Measurements from ENCODE around the gene KDM2B.

Gene KDM2B

DNA sequence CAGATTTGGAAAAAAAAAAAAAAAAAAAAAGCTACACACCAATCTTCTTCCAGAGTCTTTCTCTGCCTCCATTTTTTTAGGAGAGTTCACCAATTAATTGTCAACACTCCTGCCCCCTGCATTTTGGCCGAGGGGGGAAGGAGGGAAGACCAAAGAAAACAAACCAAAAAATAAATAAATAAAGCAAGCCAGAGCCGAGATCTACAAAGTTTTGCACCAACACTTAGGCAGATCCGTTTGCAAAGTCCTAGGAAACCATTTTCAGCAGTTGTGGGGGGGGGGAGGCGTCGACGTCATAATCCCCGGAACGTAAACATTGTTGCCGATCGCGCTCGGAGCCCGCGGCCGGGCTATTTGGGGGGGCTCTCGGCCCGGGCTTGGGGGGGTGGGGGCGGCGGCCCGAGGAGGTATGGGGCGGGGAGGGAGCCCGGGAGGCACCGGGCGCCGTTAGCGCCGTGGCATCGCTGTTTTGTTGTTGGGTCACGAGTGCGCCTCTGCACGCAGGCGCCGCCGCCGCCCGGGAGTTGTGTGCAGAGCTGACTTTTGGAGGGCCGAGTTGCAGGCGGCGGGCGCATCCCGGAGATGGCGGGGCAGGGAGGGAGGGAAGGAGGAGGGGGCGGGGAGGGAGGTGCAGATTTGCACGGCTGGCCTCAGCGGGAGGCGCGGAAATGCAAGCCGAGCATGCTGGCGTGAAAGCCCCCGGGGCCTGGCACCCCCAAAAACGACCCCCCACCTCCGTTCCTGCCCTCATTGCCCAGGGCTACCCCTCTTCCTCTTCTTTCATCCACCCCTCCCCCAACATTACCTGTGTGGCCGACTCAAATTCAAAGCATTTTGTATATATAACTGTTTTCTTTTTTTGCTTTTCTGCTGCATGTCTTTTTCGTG lies 598 bp downstream of the KDM2B start:
- no peak for TF ChIP-seq Cebpa-rat (IDR thresholded peaks at IDR 0.05)
- Histone ChIP-seq H3K9ac (peak overlapping the region; percentile 83 to 93 (median 88)), H3K4me2 (peak overlapping the region; percentile 95 to 99 (median 98)), H3K27ac (peak overlapping the region; percentile 73 to 91 (median 86)), H3K36me3 (peaks cover 1 to 12% (median 10%) of the 10 kb centered on the region in 11 experiments; a peak in 17 of 22 replicates), H3K9me3 (replicated peaks in 1 of 11) (no peaks in the 10 kb centered on the region), H3K4me1 (peaks cover 56 to 68% (median 60%) of the 10 kb centered on the region in 10 experiments), H4K20me1 (no peaks in the 10 kb centered on the region), H3K27me3 (no peaks in the 10 kb centered on the region), H3K4me3 (peak overlapping the region; percentile 63 to 81 (median 70))

DNA sequence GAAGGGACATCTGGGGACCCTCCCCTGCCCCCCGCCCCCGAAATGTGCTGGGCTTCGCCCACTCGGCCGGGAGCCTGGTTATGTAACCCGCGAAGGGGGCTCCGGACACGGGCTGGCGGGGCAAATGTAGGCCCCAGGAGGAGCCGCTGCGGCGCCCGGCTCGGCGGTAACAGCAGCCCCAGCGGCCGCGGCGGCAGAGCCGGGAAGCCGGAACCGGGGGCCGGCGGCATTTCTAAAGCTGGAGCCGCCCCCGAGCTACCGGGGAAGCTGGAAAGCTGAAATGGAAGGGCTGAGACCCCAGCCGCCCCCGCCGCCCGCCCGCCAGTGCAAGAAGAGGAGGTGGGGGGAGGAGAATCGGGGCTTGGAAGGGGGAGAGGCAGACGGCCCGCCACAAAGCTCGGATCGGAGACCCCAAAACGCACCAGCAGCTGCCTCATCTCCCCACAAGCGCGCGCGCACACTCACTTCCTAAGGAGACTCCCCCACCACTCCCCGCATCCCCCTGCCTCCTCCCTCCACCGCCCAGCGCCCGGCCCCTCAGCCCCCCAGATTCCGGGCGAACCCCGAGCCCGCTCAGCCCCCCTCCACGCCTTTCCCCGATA lies 1.5 kb downstream of the KDM2B start:
- H3K9me3 ChIP-seq (replicated peaks in 1 of 11): no peaks in the 10 kb centered on the region
- H3K27ac ChIP-seq: peak overlapping the region; percentile 73 to 91 (median 86)
- peak overlapping the region; percentile 83 to 93 (median 88) for H3K9ac ChIP-seq
- H3K4me1 ChIP-seq: peaks cover 59 to 74% (median 68%) of the 10 kb centered on the region in 10 experiments
- no peak for TF ChIP-seq Cebpa-rat (IDR thresholded peaks at IDR 0.05)
- H3K27me3 ChIP-seq: no peaks in the 10 kb centered on the region
- peak overlapping the region; percentile 89 to 98 (median 95) for H3K4me2 ChIP-seq
- H3K4me3 ChIP-seq: peak overlapping the region; percentile 63 to 81 (median 70)
- H3K36me3 ChIP-seq: peaks cover 10 to 22% (median 19%) of the 10 kb centered on the region in 11 experiments
- no peaks in the 10 kb centered on the region for H4K20me1 ChIP-seq

DNA sequence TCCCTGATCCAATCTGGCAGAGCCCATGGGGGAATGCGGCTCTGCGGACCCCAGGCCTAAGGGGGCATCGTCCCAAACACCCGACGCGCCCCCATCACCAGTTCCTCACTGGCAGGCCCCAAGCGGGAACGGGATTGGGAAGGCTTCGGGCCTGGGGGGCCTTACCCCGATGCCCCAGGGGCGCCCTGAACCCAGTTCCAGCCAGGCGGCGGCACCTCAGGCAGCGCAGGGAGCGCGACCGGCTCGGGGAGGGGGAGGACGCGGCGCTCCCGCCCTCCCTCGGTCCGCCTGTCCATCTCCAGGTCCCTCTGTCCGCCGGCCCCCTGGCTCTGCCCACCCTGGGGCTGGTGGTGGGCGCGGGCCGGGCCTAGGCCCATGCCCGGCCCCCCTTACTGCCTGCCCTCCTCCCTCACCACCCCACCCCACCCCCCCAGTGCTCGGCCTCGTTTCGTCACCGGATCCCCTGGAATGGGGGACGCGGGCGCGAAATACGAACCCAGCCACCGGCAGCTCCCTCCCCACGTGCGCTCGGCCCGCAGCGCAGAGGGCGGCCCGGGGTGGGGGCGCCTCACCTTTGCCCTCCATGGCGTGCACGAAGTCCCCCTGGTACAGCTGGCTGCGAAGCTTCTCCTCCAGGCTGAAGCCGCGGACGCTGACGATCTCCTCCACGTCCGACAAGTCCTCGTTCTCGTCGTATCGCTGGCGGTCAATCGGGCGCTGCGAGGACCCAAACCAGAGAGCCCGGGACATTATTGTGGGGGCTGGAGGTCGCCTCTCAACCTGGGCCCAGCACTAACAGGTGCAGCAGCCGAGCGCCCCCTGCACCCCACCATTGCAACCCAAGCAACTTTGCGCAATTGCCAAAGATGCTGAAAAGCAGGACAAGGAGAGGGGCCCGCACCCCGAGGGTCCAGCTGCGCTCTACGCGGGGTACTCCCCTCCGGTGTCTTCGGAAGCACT lies 2.3 kb downstream of the KDM2B start:
- Histone ChIP-seq H3K9me3 (replicated peaks in 1 of 11) (no peaks in the 10 kb centered on the region), H3K4me3 (peak overlapping the region; percentile 63 to 81 (median 70)), H3K9ac (peak overlapping the region; percentile 83 to 93 (median 88)), H4K20me1 (no peaks in the 10 kb centered on the region), H3K36me3 (peaks cover 16 to 29% (median 26%) of the 10 kb centered on the region in 11 experiments), H3K4me1 (peaks cover 61 to 80% (median 71%) of the 10 kb centered on the region in 10 experiments), H3K27me3 (no peaks in the 10 kb centered on the region), H3K4me2 (peak overlapping the region; percentile 89 to 98 (median 95)), H3K27ac (peak overlapping the region; percentile 73 to 91 (median 86))
- no peak for TF ChIP-seq Cebpa-rat (IDR thresholded peaks at IDR 0.05)

DNA sequence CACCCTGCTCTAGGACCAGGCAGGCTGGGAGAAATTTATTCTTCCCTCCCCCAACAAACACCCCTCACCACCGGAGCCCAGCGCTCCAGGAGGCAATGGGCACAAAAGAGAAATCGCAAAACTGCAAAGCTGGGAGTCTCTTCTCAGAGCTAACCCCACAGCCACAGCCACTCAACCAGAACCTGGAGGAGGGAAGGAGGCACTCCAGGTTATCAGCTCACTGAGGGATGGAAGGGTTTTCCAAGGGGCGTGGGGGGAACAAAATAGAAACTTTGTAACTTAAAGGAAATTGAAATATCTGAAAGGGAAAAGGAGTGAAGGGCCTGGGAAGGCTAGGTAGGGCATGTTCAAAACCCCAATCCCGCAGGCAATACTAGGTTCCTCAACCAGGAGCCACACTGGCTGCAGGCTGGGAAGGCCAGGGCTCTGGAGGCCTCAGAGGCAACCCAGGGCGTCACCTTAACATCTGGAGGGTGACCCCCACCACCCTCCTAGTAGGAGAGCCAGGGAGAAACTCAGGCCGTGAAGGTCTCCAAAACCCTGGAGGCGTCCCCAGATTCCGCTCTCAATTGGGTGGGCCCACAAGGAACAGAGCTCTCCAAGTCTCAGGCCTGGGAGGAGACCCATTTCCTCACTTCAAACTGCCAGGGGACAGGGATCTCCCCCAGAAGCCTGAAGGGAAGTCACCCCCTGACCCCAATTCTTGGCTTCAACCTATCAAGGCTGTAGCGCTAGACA lies 3.2 kb downstream of the KDM2B start:
- TF ChIP-seq Cebpa-rat (IDR thresholded peaks at IDR 0.05): no peak
- no peaks in the 10 kb centered on the region for H3K27me3 ChIP-seq
- H3K4me3 ChIP-seq: peak overlapping the region in 9 of 10 experiments; percentile 63 to 81 (median 70); a peak in 13 of 20 replicates
- no peaks in the 10 kb centered on the region for H4K20me1 ChIP-seq
- peak overlapping the region; percentile 89 to 98 (median 95) for H3K4me2 ChIP-seq
- no peaks in the 10 kb centered on the region for H3K9me3 ChIP-seq (replicated peaks in 1 of 11)
- peak overlapping the region in 9 of 11 experiments; percentile 4 to 91 (median 87); a peak in 14 of 22 replicates for H3K27ac ChIP-seq
- peaks cover 16 to 37% (median 30%) of the 10 kb centered on the region in 11 experiments for H3K36me3 ChIP-seq
- H3K9ac ChIP-seq: peak overlapping the region; percentile 83 to 93 (median 88); a peak in 21 of 22 replicates
- peaks cover 54 to 73% (median 64%) of the 10 kb centered on the region in 10 experiments for H3K4me1 ChIP-seq

DNA sequence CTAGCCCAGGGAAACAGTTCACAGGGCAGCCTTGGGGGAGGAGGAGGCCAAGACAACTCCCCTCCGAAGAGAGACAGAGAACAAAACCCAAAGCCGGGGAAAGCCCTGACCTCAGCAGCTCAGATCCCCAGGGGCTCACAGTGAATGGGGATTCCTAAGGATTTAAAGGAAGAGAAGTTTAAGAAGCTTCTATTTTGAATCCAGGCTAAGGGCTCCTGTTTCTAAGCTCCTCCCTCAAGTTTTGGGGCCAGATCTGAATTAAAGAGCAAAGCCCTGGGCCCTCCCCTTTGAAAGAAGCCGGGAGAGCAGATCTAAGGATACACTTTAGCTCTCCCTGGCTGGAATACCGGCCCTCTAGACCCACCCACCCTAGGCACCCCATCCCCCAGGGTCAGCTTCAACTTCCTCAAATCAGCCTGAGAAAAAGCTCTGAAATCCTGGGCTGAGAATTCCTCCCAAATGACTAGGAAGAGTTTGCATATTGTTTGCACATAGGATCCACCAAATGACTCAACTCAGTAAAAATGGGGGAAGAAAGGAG lies 3.9 kb downstream of the KDM2B start:
- H3K27me3 ChIP-seq: no peaks in the 10 kb centered on the region
- no peak for TF ChIP-seq Cebpa-rat (IDR thresholded peaks at IDR 0.05)
- H3K9me3 ChIP-seq (replicated peaks in 1 of 11): no peaks in the 10 kb centered on the region
- peak overlapping the region in 10 of 11 experiments; percentile 83 to 93 (median 88); a peak in 19 of 22 replicates for H3K9ac ChIP-seq
- peaks cover 22 to 44% (median 37%) of the 10 kb centered on the region in 11 experiments for H3K36me3 ChIP-seq
- peak overlapping the region in 9 of 11 experiments; percentile 27 to 91 (median 87); a peak in 16 of 22 replicates for H3K27ac ChIP-seq
- no peaks in the 10 kb centered on the region for H4K20me1 ChIP-seq
- peak overlapping the region; percentile 89 to 98 (median 95) for H3K4me2 ChIP-seq
- peaks cover 47 to 72% (median 59%) of the 10 kb centered on the region in 10 experiments for H3K4me1 ChIP-seq
- H3K4me3 ChIP-seq: peak overlapping the region in 7 of 10 experiments; percentile 70 to 81 (median 71); a peak in 8 of 20 replicates

DNA sequence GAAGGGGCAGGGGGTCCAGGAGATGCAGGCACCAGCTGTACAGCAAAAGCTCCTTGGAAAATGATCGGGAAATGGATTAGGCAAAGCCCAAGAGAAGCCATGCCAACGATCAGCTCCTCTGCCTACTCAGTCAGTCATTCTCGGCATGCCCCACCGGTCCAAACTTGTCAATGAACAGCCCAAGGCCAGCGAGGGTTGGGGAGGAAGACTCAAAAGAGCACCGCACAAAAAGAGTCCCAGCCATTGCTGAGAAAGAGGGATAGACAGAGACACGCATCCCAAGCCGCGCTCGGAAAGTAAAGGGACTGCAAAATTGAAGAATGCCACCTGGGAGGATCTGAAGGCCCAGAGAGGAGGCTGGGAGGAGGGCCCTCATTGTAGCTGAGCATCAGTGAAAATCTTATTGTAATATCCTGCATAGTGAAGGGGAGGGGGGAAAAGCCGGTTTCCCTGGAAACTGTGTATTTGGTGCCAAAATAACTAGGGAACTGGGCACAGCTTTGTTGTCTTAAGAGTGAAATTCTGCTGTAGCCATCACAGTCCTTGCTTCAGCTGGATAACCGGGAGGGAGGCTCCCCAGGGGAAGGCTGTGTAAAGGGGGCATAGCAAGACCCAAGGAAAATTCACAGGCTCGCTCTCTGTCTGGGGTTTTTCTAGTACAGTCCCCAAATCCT lies 4.7 kb downstream of the KDM2B start:
- Histone ChIP-seq H3K4me1 (peaks cover 39 to 70% (median 51%) of the 10 kb centered on the region in 10 experiments), H3K4me2 (peak overlapping the region; percentile 89 to 98 (median 95)), H3K9ac (peak overlapping the region in 9 of 11 experiments; percentile 48 to 93 (median 55); a peak in 10 of 22 replicates), H3K9me3 (replicated peaks in 1 of 11) (no peaks in the 10 kb centered on the region), H3K36me3 (peaks cover 30 to 52% (median 45%) of the 10 kb centered on the region in 11 experiments), H3K27ac (peak overlapping the region in 7 of 11 experiments; percentile 25 to 89 (median 60); a peak in 10 of 22 replicates), H3K4me3 (peak overlapping the region in 3 of 10 experiments; percentile 24 to 70 (median 37); a peak in 4 of 20 replicates), H3K27me3 (no peaks in the 10 kb centered on the region), H4K20me1 (no peaks in the 10 kb centered on the region)
- no peak for TF ChIP-seq Cebpa-rat (IDR thresholded peaks at IDR 0.05)

DNA sequence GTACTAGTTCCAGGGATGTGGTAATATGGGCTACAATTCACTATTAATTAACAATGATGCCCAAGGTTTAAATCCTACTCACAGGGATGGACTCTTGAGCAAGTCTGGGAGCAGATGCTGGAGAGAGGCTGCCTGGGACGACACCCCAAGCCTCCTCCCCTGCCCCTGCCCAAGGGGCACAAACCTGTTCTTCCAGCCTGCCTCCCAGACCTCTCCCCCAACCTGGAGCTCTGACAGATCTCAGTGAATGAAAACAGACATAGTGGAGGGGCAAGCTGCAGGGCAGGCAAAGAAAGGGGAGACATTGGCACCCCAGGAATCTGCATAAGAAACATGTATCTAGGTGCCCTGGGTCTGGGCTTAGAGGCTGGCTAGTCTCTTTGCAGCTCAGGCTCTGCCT lies 5.8 kb downstream of the KDM2B start:
- H3K9ac ChIP-seq: peak overlapping the region in 2 of 11 experiments; percentile 77 to 93; a peak in 2 of 22 replicates
- no peak overlapping the region for H3K4me3 ChIP-seq
- no peaks in the 10 kb centered on the region for H3K27me3 ChIP-seq
- H3K36me3 ChIP-seq: peaks cover 30 to 62% (median 56%) of the 10 kb centered on the region in 11 experiments
- no peaks in the 10 kb centered on the region; a peak in 1 of 22 replicates for H4K20me1 ChIP-seq
- no peaks in the 10 kb centered on the region for H3K9me3 ChIP-seq (replicated peaks in 1 of 11)
- peak overlapping the region in 2 of 11 experiments; percentile 89 to 96; a peak in 5 of 22 replicates for H3K4me2 ChIP-seq
- H3K4me1 ChIP-seq: peaks cover 32 to 77% (median 46%) of the 10 kb centered on the region in 10 experiments
- no peak for TF ChIP-seq Cebpa-rat (IDR thresholded peaks at IDR 0.05)
- H3K27ac ChIP-seq: no peak overlapping the region
